Medulla oblongata (tissue), 1 donor: ENCODE results near the gene PGBD2.
"Not testable (repeated sequence)": the region's sequence is repeated elsewhere in the genome, so short reads cannot be mapped to it uniquely, and the experiment has no call there.

Source experiments
- DNase-seq: peaks from one replicate; pipeline ENCODE4 v3.0.0-alpha.2; 2015; ENCODE audit errors: extremely low spot score

PGBD2 gene, protein sequence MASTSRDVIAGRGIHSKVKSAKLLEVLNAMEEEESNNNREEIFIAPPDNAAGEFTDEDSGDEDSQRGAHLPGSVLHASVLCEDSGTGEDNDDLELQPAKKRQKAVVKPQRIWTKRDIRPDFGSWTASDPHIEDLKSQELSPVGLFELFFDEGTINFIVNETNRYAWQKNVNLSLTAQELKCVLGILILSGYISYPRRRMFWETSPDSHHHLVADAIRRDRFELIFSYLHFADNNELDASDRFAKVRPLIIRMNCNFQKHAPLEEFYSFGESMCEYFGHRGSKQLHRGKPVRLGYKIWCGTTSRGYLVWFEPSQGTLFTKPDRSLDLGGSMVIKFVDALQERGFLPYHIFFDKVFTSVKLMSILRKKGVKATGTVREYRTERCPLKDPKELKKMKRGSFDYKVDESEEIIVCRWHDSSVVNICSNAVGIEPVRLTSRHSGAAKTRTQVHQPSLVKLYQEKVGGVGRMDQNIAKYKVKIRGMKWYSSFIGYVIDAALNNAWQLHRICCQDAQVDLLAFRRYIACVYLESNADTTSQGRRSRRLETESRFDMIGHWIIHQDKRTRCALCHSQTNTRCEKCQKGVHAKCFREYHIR

DNA sequence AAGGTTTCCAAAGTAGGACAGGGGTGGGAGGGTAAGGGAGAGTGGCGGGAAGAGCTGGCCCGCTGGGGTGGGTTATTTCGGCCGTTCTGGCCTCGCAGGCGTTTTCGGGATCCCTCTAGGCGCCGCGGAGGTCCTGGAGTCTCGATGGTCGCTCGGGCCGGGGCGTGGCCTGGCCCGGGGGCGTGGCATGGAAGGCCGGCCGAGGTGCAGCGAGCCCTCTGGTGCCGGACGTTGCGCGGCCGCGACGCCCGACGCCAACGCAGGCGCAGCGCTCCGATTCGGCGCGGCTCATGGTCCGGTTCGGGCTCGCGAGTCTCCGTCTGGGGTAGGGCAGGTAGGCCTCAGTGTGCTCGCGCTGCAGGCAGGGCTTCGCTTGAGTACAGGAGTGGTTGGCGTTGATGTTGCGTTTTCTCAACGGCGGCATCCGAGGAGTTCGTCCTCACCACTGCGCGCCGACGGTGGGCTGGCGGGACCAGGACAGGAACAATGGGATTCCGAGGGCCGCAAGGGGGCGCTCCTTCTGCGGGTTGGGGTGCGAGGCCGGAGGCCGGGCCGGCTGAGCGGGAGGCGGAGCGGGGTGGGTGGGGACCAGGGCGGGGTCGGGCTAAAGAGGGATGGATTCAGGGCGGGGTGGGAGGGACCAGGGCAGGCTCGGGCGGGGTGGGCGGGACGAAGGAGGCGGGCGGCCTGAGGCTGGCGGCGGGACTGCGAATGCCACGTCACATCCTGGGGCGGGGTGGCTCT is at the start of gene PGBD2:
Gene PGBD2 (plus strand): TSS at position 227 of the 744 bp plus-strand sequence. CDS start 7,628 bp downstream, outside the sequence.
- DNase-seq: peak; percentile 90

DNA sequence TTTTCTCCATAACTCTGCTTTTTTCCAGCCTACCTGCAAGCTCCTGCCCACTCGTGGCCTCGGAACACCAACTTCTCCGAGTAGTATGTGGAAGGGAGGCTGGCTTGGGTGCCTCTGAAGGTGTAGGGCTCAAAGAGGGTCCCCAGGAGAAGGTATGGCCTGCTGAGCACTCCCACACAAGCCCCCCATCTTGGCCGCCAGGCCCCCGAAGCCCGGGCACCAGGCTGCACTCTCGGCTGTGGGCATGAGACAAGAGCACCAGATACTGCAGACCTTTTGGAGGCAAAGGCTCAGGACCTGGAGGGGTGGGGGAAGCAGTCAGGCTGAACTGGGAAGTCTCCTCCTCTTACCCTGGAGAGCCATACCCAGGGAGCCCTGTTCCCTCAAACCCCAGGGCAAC is 48.8 kb upstream of the PGBD2 start:
- DNase-seq: no peak

DNA sequence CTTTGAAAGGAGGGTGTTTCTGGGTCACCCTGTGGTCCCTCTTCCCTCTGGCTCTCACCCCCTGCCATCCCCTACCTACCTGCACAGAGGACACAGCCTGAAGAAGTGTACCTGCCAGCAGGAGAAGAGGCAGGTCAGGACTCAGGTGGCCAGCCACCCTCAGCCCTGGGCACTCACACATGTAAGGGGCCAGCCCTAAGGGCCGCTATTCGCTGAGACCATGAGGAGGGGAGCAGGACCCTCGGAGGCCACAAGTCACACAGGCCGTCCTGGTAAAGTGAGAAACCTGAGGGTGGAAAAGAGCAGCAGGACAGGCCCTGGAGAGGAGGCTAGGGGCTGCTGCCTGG is 48.3 kb upstream of the PGBD2 start:
- no peak for DNase-seq

DNA sequence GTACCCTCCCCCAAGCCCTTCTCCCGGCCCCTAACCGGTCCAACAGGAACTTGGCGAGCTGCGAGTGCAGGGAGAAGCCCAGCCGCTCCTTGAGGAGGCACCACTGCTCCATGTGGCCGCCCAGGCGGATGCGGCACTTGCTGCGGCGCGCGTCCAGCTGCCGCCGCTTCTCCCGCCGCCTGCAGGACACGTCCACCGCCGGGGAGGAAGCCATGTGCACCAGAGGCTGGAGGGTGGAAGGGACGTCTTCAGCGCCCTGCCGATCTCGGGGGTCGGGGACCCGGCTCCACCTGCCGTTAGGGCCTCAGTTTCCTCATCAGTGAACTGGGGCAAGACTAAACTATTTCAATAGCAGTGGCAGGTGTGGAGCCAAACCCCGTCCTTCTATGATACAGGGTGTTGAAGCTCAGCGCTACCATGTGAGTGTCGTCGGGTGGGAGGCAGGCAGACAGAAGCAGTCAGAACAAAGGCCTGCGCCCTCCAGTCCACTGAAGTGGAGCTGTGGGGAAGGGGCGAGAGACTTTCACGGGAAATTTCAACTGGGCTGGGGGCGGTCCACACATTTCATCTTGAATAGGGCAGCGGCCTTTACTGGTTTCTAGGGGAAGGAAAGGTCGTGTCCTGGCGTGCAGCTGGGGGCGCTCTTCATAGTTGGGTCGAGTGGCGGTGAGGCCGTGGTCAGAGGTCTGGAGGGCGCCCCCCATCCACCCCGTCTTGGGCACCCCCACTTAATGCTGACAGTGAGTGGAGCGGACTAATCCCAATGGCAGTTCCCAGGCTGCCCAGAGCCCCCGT is 47.7 kb upstream of the PGBD2 start:
- peak; percentile 70 for DNase-seq

DNA sequence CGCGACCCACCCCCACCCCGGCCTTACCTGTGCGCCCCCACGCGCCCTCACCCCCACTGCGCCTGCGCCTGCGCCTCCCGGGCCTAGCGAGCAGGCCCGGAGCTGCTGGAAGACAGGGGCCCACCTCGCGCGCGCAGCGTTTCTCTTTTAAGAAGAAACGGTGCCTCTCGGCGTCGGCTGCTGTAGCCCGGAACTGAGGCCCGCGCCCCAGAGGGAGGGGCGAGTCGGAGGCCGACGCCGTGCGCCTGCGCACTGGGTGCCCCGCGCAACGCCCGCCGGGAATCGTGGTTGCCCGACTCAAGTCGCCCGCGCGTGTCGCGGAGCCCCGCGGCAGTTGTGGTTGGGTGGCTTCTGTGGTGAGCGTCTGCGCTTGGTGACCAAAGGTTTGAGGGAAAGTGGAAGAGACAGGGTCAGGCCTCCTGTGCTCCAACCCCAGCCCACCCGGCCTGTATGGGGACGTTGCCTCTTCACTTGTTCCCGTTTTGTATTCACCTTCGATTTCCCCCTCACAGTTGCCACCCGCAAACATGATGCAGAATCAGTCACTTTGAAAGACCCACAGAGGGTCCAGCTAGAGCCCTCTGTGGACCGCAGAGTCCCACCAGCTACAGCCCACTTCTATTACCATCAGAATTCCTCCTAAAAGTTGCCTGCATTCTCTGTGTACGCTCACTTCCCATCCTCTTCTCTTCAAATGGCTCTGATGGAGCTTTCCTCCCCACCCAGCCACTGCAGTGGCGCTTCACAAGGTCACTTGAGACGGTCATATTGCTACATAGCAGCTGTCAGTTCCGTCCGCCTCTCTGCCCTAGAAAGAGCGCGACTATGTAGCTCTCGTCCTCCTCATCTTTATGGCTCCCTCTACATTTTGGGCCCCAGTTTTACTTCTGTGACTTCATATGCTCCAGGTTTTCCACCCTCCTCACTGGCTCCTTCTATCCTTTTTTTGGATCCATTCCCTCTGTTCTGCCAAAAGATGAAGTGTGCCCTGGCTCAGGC is 46.8 kb upstream of the PGBD2 start, which contains the start of gene ZNF692:
Gene ZNF692 (minus strand): TSS at position 195 of the 999 bp plus-strand sequence. CDS start 776 bp downstream, outside the sequence.
- peak; percentile 97 for DNase-seq

DNA sequence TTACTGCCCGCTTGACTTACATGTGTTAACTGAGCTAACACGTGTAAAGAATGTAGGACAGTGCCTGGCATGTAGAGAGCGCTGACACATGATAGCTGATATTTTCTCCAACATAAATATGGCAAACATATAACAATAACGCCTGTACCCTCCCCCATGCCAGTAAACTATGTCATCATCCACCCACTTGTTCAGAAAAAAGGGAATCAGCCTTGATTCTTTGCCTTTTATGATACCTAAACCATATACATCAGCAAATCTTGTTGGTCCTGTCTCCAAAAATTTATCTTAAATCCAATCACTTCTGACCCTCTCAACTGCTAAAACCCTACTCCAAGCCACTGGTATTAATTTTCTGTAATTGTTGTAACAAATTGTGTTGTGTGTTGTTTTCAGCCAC is 46.0 kb upstream of the PGBD2 start:
- no peak for DNase-seq

DNA sequence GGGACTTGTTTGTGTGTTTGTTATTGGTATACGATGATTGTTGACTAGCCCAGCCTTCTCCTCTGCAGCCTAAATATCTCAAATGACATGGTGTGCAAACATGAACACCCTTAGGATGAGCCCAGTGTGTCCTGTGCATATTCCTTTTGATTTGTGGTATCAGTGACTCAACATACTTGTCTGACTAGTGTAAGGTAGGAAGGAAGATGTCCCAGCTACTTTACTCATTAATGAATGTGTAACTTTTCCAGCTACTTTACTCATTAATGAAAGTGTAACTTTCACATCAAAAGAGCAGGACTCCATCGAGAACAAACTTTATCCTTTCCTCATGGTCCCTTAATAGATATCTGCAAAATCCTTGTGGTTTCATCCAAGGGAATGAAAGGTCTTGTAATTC is 44.4 kb upstream of the PGBD2 start:
- DNase-seq: no peak

DNA sequence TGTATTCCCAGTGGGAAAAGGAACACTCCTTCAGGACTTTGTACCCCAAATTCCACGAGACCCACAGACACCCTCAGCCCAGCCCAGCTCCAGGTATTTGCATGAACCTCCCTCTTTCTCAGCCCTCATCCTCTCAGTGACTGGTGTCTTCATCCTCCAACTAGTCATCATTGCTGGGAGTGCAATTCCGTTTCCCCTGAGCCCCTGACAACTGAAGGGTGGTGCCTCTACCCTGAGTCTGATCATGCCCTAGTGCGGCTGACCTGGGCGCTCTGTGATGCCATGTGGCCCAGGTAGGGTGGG is 43.4 kb upstream of the PGBD2 start:
- no peak for DNase-seq

DNA sequence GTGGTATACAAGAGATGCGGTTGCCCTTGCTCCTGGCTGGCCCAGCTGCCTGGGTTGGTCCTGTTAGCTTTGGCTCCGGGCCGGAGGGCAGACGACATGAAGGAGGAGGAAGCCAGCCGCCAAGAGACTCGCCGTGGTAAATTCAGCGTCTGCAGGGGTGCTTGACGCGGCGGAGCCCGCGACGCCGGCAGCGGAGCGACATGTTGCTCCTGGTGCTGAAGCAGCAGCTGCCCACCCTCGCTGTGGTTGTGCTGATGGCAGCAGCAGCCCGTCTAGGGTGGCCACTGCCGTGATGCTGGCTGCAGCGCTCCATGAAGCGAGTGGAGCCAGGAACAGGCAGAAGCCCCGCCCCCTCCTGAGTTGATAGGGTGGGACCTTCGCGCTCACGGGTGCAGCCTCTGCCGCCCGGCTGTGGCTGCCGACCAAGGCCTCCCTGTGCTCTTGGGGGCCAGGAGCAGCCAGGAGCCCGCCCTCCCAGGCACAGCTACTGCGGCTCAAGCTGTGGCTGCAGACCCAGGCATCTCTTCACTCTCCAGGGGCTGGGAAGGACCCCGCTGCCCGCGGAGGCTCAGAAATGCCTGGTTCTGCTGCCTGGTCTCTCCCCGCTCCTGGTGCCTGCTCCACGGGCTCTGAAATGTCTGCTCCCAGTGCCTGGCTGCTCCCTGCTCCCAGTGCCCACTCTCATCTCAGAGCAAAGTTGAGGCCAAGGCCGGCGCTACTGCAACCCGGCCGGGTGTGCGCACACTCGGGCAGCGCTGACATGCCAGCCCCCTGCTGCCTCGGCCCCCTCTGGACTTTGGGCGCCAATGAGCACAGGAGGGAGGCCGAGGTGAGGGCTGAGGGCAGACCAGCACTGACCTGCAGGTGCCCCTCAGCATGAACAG is 42.8 kb upstream of the PGBD2 start:
- peak; percentile 86 for DNase-seq

DNA sequence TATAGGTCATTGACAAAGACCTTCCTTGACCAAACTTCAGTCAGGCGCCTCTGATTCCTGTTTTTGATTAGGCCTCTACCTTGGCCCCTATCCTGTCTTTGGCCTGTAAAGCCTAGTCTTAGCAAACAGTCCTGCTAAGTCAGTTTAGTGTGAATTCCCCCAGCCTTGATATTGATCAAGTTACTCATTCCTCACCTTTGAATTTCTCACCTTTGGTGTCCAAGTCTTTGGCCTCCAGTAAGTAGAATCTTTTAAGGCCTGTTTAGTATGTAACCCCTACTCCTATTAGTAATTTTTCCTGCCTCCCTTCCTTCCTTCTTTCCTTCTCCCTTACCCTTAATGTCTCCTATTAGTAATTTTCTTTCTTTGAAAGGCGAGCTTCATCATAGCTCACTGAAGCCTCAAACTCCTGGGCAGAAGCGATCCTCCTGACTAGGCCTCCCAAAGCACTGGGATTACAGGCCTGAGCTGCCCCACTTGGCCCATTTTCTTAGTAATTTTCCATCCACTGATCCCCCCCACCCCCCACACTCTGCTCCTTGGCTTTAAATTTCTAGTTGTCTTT is 34.1 kb upstream of the PGBD2 start:
- no peak for DNase-seq

DNA sequence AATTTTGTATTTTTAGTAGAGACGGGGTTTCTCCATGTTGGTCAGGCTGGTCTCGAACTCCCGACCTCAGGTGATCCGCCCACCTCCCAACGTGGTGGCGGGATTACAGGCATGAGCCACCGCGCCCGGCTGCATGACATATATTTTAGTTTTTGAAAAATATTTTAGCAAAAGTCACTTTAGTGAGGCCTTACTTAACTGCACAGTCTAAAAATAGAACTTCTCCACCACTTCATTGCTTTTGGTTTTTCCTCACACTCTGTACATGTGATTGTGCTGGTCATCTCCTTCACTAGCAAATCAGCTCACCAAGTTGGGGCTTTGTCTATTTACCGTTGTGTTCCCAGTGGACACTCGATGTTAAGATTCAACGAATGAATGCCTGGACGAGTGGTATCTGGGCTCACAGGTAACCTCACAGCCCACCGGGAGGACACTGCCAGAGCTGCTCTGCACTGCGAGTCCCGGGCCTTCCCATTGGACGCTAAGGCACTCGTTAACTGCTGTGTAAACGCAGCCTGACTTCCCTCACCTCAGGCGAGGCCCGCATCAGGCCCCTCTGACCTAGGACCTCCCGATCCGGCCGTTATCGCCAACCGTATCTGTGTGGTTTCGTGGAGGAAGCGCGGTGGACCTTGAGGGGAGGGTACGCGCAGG is 33.2 kb upstream of the PGBD2 start:
- peak; percentile 73 for DNase-seq

DNA sequence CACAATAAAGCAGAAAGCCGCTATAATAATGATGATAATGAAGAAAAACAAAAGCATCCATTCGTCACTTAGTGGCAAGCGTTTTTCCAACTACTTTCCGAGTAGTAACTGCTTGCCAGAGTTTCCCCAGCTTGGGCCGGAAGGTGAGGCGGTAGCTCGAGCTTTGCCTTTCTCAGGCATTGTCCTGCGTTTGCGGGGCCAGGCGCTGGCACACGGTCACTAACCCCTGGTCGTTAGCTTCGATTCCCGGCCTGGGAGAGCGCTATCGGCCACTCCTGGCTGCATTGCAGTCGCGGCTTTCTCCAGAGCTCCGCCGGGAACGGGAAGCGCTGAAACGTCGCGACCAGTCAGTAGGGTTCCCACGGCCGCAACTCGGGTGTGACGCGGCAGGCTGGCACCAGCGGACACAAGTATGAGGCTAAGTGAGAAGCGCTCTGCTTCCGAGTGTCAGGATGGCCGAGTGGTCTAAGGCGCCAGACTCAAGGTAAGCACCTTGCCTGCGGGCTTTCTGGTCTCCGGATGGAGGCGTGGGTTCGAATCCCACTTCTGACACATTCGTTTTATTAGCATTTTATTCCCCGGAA is 32.5 kb upstream of the PGBD2 start:
- peak; percentile 97 for DNase-seq

DNA sequence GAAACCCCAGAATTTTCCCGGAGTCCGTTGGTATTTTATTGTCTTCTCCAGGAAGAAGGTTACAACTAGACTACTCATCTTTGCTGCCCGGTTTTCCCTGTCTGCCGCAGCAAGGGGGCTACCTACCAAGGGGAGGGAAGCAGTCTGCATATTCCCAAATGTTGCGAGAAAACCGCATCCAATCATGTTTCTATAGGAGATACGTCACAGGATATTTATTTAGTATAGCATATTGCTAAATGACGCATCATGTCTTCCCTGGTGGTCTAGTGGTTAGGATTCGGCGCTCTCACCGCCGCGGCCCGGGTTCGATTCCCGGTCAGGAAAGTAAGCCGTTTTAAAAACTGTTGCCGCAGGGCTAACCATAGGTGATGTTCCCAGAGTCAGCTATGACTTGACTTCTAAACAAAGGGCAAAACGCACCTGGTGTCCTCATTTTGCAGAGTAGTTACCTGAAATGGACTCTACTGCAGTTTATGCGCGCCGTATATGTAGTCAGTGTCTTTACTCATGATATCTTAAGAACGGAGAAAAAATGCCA is 32.0 kb upstream of the PGBD2 start:
- peak; percentile 87 for DNase-seq

DNA sequence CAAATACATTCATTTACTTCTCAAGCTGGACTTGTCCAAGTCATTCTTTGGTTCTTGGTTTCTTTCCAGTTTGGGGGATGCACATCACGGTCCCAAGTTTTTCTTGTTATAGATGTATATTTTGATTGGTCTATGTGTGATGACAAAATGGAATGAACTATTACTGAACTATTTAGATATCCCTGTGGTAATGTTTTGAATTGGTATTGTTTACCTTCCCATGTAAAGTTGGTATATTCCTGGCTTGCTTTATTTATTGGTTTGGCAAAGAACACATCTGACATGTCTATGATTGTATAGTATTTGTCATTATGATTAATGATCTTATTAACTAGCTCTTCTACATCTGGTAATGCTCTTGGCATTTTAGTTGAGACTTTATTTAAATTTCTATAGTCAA is 24.8 kb upstream of the PGBD2 start:
- no peak for DNase-seq

DNA sequence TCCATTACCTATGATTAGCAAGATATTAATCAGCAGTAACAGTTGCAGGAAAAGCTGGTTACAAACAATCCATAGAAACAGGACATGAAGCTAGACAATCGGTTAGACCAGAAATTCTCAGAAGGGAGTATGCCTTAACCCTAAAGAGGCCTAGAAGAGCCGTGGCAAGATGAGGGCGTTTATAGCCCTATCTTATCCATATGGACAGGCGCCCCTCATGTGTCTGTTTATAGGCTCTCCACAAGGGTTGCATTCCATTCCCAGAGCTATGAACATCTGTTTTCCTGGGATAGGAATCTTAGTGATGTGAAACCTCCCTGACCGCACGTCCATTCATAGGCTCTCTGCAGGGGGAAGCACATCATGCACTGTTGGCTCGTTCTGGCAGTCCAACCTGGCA is 23.6 kb upstream of the PGBD2 start:
- DNase-seq: not testable (repeated sequence)

DNA sequence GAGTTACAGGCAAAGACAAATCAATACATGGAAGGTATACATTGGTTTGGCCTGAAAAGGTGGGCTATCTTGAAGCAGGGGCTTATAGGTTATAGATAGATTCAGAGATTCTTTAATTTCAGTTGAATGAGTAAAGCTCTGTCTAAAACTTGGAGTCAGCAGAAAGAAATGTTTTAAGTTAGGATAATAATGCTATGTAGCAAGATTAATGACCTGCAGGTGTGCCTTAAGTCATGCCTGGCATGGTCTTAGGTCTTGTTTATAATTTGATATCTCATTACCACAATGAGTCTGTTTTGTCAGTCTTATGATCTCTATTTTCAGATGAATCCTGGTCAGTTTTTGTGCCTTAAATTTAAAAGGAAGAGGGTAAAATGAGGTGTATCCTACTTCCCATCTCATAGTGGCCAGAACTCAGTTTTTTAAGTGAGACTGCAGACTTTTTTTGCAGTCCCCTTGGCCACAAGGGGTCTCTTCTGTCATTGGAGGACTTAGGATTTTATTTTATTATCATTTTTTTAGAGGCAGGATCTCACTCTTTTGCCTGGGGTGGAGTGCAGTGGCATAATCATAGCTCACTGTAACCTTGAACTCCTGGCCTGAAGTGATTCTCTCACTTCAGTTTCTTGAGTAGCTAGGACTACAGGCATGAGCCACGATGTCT is 21.3 kb upstream of the PGBD2 start:
- DNase-seq: no peak

DNA sequence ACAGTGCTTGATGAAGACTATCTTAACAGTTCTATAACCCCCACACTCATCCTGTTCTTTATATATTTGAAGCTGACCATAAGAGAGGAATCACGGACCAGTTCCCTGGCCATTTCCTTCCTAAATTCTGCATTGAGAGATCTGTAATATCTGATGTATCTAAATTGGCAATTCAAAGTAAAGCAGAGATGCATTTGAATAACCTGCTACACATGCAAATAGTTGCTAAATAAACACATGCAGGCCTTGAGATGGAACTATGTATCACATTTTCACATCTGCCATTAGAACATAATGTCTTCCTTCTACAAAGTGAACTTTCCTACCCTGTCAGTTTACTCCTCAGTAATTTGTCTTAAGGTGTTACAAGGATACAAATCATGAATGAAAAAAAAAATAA is 20.4 kb upstream of the PGBD2 start:
- DNase-seq: no peak
